Measurements from ENCODE around the gene IGF2R. TPM values are rescaled to one million over a fixed set of nuclear protein-coding genes. Genes with fewer than 3 reads are reported as not detected.

Gene IGF2R
- total RNA-seq, 4 donors from 2014 or later = 85.0 to 145 (median 103) TPM

GRCh38 chr6:159996087-159996622, 27.3 kb downstream of the IGF2R start:
- TF ChIP-seq CTCF (IDR thresholded peaks at IDR 0.05; ENCODE audit: low read depth) = no peak

- no peak for TF ChIP-seq CTCF (IDR thresholded peaks at IDR 0.05; ENCODE audit: low read depth)
These were observed 28.0 kb downstream of the IGF2R start for GRCh38 chr6:159996626-159997497.

GRCh38 chr6:159997498-159998101, 28.7 kb downstream of the IGF2R start:
- TF ChIP-seq CTCF (IDR thresholded peaks at IDR 0.05; ENCODE audit: low read depth) = no peak

- no peak for TF ChIP-seq CTCF (IDR thresholded peaks at IDR 0.05; ENCODE audit: low read depth)
These were observed 29.7 kb downstream of the IGF2R start for GRCh38 chr6:159998538-159998937.

GRCh38 chr6:159999240-159999671, 30.4 kb downstream of the IGF2R start:
- no peak for TF ChIP-seq CTCF (IDR thresholded peaks at IDR 0.05; ENCODE audit: low read depth)

- no peak for TF ChIP-seq CTCF (IDR thresholded peaks at IDR 0.05; ENCODE audit: low read depth)
These were observed 31.4 kb downstream of the IGF2R start for GRCh38 chr6:160000280-160000704.

- TF ChIP-seq CTCF (IDR thresholded peaks at IDR 0.05; ENCODE audit: low read depth) = no peak
These were observed 34.0 kb downstream of the IGF2R start for GRCh38 chr6:160002882-160003281.
